Measurements from ENCODE around the gene DPEP1.
"Not testable (repeated sequence)": the region's sequence is repeated elsewhere in the genome, so short reads cannot be mapped to it uniquely, and the experiment has no call there.

DPEP1 gene

GRCh38 chr16:89613231-89613953 lies at the start of gene DPEP1:
Gene DPEP1 (plus strand): TSS chr16:89613642. CDS start chr16:89630411, 16,769 bp downstream.
- DNase-seq (ENCODE audit: low spot score), result no peak

- no peak for DNase-seq (ENCODE audit: low spot score)
Measured at GRCh38 chr16:89564476-89565255, 48.8 kb upstream of the DPEP1 start.

- DNase-seq (ENCODE audit: low spot score), result no peak
Measured at GRCh38 chr16:89565256-89565505, 48.3 kb upstream of the DPEP1 start.

- DNase-seq (ENCODE audit: low spot score), result peak; percentile 78
Measured at GRCh38 chr16:89565506-89566372, 47.7 kb upstream of the DPEP1 start.

GRCh38 chr16:89567656-89568594 lies 45.5 kb upstream of the DPEP1 start:
- no peak for DNase-seq (ENCODE audit: low spot score)

DNA sequence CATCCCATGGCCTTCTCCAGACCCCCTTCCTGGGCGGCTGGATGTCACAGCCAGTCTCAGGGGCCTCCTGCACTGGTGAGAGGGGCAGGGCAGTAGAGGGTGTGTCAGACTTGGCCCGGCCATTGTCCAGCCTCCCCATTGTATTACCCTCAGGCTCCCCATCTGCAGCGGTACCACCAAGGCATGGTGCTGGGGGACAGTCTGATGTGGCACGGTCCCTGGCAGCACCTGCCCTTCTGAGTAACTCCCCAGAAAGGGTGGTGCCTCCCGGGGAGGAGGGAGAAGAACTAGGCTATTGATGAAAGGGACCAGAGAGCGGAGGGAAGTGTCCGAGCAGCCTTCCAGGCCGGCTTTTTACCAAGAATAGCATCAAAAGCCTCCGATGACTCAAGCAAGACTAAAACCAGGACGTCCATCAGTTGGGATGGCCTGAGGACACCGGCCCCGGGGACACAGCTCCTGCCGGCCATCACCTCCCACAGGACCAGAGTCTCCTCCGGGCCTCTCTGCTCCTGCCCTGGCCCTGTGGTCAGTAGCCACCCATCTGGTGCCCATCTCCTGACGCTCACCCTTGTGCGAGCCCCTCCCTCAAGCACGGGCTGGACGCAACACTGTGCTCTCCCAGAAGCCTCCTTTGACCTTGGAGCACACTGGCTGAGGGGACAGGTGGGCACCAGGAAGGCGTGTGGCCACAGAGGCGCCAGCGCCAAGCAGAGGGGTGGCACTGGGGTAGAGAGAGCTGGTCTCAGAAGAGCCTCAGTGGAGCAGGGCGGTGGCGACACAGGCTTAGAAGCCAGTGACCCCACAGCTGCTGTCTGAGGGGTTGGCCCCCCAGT lies 43.7 kb upstream of the DPEP1 start:
- DNase-seq (ENCODE audit: low spot score), result no peak

DNA sequence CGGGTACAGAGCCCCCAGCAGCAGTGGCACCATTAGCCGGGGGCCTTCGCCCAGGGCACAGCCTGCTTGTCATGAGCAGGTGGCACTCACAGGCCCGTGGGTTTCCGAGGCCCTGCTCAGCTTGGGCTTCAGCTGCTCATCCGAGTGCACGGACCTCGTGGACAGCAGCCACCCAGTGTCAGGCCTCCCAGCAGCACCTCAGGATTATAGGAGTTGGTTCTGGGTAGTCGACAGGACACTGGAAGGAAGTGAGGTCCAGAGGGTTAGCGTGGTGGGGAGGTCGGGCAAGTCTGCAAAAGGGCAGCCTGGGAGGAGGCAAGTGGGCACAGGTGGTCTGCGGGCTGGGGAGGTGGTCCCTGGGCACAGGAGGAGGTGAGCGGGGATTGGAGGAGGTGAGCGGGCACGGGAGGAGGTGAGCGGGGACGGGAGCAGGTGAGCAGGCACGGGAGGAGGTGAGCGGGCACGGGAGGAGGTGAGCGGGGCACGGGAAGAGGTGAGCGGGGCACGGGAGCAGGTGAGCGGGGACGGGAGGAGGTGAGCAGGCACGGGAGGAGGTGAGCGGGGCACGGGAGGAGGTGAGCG lies 43.0 kb upstream of the DPEP1 start:
- no peak for DNase-seq (ENCODE audit: low spot score)

GRCh38 chr16:89570983-89571598 lies 42.4 kb upstream of the DPEP1 start:
- not testable (repeated sequence) for DNase-seq (ENCODE audit: low spot score)

- no peak for DNase-seq (ENCODE audit: low spot score)
Measured at GRCh38 chr16:89571636-89572035, 41.8 kb upstream of the DPEP1 start.

GRCh38 chr16:89572073-89572484 lies 41.4 kb upstream of the DPEP1 start:
- no peak for DNase-seq (ENCODE audit: low spot score)

GRCh38 chr16:89572485-89573205 lies 40.8 kb upstream of the DPEP1 start:
- DNase-seq (ENCODE audit: low spot score), result no peak

GRCh38 chr16:89573826-89574680 lies 39.4 kb upstream of the DPEP1 start:
- no peak for DNase-seq (ENCODE audit: low spot score)

DNA sequence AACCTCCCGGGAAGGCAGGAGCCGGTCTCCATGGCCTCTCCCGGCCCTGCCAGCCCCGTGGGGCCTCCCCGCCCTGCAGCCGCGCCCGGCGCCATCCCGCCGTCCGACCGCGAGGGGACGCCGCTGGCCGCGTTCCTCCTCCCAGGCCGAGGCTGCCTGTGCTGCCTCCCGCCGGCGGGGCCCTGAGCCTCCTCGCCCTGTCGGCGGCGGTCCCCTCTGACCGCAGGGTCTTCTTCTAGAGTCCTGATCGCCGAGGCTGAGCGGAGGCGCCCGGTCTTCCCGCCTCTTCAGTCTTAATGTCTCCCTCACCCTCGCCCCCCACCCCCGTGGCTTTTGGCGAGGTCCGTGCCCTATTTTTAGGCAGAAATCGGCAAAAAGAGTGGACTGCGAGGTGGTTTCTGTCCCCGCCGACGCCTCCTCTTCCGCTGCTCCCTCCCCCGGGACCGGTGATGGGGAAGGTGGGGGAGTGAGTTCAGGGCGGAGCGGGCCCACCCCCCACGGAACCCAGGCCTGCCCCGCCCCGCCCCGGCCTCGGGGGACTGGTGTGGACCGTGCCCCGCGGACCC lies 38.7 kb upstream of the DPEP1 start:
- peak; percentile 78 for DNase-seq (ENCODE audit: low spot score)

GRCh38 chr16:89575247-89576152 lies 37.9 kb upstream of the DPEP1 start, which contains the start of gene CPNE7:
Gene CPNE7 (plus strand): TSS chr16:89575758. CDS start chr16:89575898, 140 bp downstream.
- DNase-seq (ENCODE audit: low spot score), result no peak

- DNase-seq (ENCODE audit: low spot score), result no peak
Measured at GRCh38 chr16:89576153-89577054, 37.0 kb upstream of the DPEP1 start.

Data from HuH-7 (cell line).